ENCODE data around the gene DTNBP1. TPM values are rescaled to one million over a fixed set of nuclear protein-coding genes. Genes with fewer than 3 reads are reported as not detected.
"Not testable (repeated sequence)": the region's sequence is repeated elsewhere in the genome, so short reads cannot be mapped to it uniquely, and the experiment has no call there.

DTNBP1 gene
- total RNA-seq, 1 experiment from 2014 or later, result 10.3 TPM

DNA sequence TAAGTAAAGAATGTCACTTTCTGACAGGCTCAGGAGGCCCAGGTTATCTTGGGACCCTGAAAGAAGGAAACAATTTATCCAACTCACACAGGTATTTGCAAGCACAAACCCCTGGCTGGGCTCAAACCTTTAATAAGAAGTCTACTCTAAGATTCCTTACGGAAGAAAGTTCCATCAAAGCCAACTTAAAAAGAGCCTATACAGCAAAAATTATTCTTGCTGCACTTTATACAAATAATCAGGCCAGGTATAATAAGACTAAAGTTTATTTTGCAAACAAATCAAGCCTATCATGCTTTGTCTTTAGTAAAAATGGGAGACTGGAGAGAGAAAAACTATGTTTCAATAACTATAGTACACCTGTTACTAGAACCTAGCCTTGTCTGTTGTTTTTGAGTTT lies 102.1 kb downstream of the DTNBP1 start:
- Histone ChIP-seq H3K27me3 (no peaks in the 10 kb centered on the region), H3K4me3 (no peak overlapping the region), H3K36me3 (no peaks in the 10 kb centered on the region), H3K9me3 (no peaks in the 10 kb centered on the region)
- no peak for DNase-seq

DNA sequence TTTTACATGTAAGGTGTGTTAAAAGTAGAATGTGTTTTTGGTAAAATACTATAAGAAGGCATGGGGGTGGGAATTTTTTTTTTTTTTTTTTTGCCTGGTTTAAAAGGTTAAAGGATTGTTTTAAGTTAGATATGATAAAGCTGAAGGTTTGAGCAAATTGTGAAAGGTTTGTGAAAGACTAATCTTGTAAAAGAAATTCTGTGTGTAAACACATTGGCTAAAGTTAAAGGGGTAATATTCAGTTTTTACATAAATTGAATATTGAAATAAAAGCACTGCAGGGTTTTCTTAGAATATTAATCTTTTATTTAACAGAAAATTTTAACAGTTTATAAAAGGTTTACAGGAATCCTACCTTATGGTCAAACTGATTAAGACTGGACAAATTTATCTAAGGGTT lies 105.7 kb downstream of the DTNBP1 start:
- no peak for DNase-seq
- Histone ChIP-seq H3K4me3 (no peak overlapping the region), H3K27me3 (no peaks in the 10 kb centered on the region), H3K9me3 (no peaks in the 10 kb centered on the region), H3K36me3 (no peaks in the 10 kb centered on the region)

DNA sequence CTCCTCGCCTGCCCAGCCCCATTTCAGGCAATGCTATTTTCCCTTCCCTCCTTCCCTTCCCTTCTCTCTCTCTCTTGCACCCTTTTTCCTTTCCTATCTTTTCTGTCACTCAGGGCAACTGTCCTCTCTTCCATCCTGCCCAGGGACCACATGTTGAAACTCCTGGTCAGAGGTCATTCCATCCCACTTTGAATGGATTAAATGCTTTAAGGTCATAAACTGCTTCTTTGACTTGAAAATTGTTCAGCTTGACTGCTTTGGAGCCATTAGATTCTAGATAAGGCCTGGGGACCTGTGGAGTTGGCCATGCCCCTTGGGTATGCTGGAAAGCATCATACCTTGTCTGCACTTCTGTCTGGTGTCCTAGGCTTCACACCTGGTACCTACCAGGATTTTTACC lies 106.1 kb downstream of the DTNBP1 start:
- no peaks in the 10 kb centered on the region for H3K27me3 ChIP-seq
- H3K4me3 ChIP-seq, result no peak overlapping the region
- H3K36me3 ChIP-seq, result no peaks in the 10 kb centered on the region
- H3K9me3 ChIP-seq, result no peaks in the 10 kb centered on the region
- DNase-seq, result no peak

DNA sequence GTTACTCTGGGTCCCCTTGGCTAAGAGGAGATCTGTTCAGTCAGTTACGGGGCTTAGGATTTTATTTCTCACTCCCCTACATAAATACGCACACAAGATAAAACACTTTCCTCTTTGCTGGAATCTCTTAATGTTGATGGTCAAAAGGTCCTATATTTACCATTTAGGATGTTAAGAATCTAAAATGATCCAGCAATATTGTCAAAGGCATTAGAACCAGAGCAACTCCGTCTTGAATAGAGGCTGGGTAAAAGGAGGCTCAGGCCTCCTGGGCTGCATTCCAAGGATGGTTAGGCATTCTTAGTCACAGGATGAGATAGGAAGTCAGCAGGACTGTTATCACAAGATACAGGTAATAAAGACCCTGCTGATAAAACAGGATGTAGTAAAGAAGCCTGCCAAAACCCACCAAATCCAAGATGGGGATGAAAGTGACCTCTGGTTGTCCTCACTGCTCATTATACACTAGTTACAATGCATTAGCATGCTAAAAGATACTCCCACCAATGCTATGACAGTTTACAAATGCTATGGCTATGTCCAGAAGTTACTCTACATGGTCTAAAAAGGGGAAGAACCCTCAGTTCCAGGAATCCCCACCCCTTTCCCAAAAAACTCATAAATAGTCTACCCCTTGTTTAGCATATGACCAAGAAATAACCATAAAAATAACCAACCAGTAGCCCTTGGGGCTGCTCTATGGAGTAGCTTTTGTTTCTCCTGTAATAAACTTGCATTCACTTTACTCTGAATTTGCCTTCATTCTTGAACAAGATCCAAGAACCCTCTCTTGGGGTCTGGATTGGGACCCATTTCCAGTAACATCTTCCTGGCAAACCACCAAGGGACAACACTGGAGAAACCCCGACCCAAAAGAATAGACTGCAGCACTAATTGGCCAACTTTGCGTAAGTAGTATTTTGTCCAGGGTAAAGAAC lies 107.5 kb downstream of the DTNBP1 start:
- H3K4me3 ChIP-seq, result no peak overlapping the region
- no peaks in the 10 kb centered on the region for H3K36me3 ChIP-seq
- no peaks in the 10 kb centered on the region for H3K9me3 ChIP-seq
- DNase-seq, result no peak
- no peaks in the 10 kb centered on the region for H3K27me3 ChIP-seq

DNA sequence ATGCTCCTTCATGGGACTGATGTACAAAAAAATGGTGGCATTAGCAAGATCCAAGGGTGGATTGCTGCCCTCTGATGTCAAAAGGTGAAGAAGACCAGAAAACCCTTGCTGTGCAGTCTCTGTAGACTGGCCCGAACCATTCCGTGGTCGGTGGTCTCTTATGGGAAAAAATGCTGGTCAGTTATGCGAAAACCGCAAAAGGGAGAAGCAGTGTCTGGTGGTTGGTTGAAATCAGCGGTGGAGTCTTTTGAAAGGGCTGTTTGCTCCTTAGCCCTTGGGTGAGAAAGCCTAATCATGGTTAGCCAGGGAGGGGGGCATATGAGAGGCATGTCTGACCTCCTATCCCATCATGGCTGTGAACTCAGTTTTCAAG lies 108.1 kb downstream of the DTNBP1 start:
- H3K27me3 ChIP-seq, result no peaks in the 10 kb centered on the region
- H3K36me3 ChIP-seq, result no peaks in the 10 kb centered on the region
- no peak for DNase-seq
- no peak overlapping the region for H3K4me3 ChIP-seq
- H3K9me3 ChIP-seq, result no peaks in the 10 kb centered on the region

DNA sequence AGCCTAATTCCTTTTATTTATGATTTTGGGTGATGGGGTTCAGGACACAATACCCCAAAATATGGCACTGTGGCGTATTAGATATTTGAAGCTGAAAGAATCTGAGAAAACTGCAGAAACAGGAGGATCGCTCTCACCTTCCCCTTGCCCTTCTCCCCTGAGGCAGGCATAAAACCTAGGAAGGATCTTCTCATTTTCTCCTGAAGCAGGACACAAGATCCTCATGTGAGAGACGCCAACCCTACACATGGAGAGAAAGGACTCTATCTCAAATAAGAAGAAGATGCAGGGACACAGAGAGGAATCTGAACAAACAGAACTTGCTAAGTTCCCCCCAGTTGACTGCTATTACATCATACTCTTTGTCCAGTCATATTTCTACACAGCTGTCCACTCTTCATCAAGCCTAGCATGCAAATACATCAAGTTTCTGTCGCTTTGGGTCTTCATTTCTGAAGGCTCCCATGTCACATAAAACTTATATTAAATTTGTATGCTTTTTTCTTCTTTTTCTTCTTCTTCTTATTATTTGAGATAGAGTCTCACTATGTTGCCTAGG lies 109.0 kb downstream of the DTNBP1 start:
- no peak overlapping the region for H3K4me3 ChIP-seq
- H3K9me3 ChIP-seq, result no peaks in the 10 kb centered on the region
- no peak for DNase-seq
- H3K27me3 ChIP-seq, result no peaks in the 10 kb centered on the region
- no peaks in the 10 kb centered on the region for H3K36me3 ChIP-seq

DNA sequence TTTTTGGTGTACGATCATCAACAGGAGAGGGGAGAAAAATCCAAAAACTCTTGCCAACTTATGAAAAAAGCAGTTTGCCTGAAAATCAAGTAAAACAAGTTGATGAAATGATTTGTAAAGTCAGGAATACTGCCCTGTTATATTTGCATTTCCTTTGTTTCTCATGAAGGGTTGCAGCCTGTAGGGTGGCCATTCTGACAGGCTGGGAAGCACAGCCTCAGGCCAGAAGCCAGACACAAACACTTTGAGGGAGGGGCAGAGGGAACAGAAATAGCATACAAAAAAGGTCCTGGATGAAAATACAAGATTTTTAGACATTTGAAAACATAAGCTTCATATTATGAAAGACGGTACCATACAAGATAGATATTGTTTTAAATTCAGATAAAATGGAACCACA lies 109.8 kb downstream of the DTNBP1 start:
- no peak for DNase-seq
- H3K4me3 ChIP-seq, result no peak overlapping the region
- no peaks in the 10 kb centered on the region for H3K36me3 ChIP-seq
- H3K27me3 ChIP-seq, result no peaks in the 10 kb centered on the region
- H3K9me3 ChIP-seq, result no peaks in the 10 kb centered on the region

DNA sequence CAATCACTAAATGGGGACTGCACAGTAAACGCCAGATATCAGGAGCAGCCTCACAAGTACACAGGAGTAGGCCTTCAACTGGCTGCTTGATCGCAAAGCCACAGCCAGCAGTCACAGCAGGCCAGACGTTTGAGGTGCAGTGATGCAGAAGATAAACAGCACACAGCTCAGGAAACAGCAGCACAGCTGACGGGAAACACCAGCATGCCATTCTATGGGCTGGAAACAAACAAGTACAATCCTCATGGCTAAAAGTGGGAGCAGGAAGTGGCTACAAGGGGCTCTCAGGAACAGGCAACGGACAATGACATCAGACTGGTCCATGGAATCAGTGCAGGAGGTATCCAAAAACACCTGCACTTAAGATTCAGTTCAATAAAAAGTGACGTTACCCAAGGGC lies 111.0 kb downstream of the DTNBP1 start:
- no peak for DNase-seq
- Histone ChIP-seq H3K4me3 (no peak overlapping the region), H3K27me3 (no peaks in the 10 kb centered on the region), H3K36me3 (no peaks in the 10 kb centered on the region), H3K9me3 (no peaks in the 10 kb centered on the region)

DNA sequence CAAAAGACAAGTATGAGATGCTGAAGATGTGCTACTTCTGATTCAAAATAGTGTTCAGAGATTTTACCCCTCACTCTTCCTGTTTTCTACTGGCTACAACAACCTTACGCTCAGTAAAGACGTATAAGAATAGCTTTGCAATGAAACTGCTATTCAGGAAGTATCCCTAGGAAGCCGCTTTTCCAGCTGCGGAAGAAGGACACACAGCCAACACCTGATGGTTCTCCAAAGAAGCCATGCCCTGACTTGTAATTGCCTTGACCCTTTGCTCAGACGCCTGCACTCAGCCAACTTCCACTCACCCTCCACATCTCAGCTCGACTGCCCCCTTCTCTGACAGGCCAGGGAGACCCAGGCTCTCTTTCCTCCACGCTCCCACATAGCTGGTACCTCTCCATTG lies 111.6 kb downstream of the DTNBP1 start:
- H3K36me3 ChIP-seq, result no peaks in the 10 kb centered on the region
- no peak overlapping the region for H3K4me3 ChIP-seq
- no peak for DNase-seq
- H3K9me3 ChIP-seq, result no peaks in the 10 kb centered on the region
- no peaks in the 10 kb centered on the region for H3K27me3 ChIP-seq

DNA sequence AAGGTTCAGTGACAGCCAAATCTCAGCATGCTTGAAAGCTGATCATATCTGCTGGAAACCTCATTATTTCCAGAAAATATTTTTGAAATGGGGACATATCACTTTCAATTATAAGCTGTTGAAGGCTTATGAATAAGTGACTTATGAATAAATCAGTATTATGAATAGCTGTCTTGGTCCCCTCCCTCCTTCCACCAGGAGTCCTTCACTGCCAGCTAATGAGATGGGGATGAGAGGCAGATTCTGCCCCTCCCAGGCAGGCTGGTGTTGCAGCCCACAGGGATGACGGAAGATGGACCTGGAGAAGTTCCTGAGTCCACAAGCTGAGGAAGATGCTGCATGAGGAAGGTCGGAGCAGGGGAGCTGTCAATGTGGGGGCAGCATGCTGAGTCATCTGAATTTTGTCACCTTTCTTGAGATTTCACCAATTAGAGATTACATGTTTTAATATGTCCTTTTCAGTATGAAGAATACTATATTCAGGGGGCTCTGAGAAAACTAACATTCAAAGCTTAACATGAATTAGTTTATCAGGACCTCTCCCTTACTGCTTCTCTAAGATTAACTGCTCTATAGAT lies 112.2 kb downstream of the DTNBP1 start:
- no peaks in the 10 kb centered on the region for H3K36me3 ChIP-seq
- H3K4me3 ChIP-seq, result no peak overlapping the region
- no peak for DNase-seq
- H3K9me3 ChIP-seq, result no peaks in the 10 kb centered on the region
- no peaks in the 10 kb centered on the region for H3K27me3 ChIP-seq

DNA sequence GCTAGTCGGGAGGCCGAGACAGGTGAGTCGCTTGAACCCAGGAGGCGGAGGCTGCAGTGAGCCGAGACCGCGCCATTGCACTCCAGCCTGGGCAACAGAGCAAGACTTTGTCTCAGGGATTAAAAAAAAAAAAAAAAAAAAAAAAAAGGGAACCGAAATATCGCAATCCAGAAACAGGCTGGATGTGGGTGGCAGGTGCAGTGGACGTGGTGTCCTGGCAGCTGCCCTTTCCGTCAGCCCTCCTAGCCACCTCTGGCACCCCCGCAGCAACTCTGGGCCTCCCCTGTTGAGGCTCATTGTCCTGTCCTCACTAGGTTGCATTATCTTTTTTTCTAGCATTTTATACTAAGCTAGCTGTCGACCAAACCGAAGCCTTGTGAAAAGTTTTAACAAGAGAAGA lies 113.5 kb downstream of the DTNBP1 start:
- H3K36me3 ChIP-seq, result no peaks in the 10 kb centered on the region
- H3K9me3 ChIP-seq, result no peaks in the 10 kb centered on the region
- H3K4me3 ChIP-seq, result no peak overlapping the region
- H3K27me3 ChIP-seq, result no peaks in the 10 kb centered on the region
- DNase-seq, result no peak

DNA sequence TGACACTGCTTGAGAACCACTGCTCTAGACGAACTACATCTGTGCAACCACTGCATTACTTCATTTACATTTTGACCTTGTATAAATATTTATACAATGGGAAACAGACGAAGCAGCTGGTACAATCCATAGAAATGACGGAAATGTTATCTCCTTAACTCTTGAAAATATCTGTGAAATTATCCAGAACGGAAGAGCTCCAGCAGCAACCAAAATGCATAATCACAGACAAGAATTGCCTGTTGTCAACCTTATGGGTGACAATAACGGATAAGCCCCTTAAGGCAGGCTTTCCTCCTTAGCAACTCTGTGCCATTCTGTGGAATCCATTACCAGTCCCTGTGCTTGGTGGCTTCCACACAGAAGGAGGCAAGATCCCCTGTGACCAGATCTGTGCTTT lies 115.4 kb downstream of the DTNBP1 start:
- Histone ChIP-seq H3K4me3 (no peak overlapping the region), H3K36me3 (no peaks in the 10 kb centered on the region), H3K27me3 (no peaks in the 10 kb centered on the region), H3K9me3 (no peaks in the 10 kb centered on the region)
- no peak for DNase-seq

DNA sequence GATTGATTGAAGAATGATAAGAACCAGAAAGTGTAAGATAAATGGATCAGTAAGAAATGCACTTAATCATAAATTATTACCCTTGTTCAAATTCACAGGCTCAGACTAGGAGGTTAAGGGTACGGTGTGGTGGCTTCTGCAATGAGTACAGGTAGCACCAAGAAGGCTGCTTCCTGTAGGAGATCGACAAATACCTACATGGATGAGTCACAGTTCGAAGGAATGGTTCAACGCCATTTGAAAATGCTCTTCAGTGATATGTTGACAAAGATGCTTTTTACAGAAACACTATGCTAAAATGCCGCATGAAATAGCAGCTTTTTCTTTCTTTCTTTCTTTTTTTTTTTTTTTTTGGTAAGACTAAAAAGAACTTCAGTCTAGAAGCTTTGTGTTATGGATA lies 116.2 kb downstream of the DTNBP1 start:
- Histone ChIP-seq H3K27me3 (no peaks in the 10 kb centered on the region), H3K36me3 (no peaks in the 10 kb centered on the region), H3K4me3 (no peak overlapping the region), H3K9me3 (no peaks in the 10 kb centered on the region)
- no peak for DNase-seq

DNA sequence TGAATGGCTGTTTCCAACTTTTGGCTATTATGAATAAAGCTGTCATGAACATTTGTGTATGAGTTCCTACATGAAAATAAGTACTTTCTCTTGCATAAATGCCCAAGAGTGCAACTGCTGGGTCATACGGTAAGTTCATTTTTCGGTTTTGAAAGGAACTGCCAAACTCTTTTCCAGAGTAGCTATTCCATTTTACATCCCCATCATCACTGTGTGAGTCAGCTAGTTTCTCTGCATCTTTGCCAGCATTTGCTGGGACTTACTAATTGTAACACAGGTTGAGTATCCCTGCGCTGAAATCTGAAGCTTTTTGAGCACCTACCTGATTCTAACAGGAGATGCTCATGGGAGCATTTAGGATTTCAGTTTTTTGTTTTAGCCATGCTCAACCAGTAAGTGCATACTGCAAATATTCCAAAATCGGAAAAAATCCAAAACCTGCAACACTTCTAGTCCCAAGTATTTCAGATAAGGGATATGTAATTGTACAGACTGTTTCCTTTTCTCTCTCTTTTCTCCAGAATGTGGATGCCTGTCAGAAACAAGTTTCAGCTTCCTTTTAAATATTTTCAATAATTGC lies 118.4 kb downstream of the DTNBP1 start:
- Histone ChIP-seq H3K36me3 (no peaks in the 10 kb centered on the region), H3K27me3 (no peaks in the 10 kb centered on the region), H3K9me3 (no peaks in the 10 kb centered on the region), H3K4me3 (no peak overlapping the region)
- peak; percentile 17 for DNase-seq

DNA sequence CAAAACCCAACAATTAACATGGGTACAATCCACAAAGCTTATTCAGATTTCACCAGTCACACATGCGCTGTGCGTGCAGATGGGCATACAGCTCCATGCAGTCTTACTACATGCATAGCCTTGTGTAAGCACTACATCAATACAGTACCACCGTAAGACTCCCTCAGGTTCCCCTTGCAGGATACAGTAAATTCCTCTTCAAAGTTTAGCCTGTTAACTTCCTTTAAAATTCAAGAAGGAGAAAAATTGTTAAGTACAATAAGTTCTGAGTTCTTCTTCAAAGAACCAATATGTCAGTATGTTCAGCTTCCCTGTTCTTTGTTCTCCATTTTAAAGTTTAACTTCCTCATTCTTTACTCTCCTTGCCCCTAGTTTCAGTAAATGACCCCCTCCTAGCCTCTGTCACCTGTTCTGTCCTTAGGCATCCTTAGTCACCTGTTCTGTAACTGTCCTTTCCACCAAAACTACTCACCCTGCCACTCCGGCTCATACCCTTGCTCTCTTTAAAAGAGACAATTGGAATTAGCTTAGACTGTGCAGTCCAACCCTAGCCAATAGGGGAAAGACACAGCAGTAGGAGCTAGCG lies 119.4 kb downstream of the DTNBP1 start:
- not testable (repeated sequence) for H3K36me3 ChIP-seq, H3K27me3 ChIP-seq, H3K9me3 ChIP-seq, H3K4me3 ChIP-seq, DNase-seq

DNA sequence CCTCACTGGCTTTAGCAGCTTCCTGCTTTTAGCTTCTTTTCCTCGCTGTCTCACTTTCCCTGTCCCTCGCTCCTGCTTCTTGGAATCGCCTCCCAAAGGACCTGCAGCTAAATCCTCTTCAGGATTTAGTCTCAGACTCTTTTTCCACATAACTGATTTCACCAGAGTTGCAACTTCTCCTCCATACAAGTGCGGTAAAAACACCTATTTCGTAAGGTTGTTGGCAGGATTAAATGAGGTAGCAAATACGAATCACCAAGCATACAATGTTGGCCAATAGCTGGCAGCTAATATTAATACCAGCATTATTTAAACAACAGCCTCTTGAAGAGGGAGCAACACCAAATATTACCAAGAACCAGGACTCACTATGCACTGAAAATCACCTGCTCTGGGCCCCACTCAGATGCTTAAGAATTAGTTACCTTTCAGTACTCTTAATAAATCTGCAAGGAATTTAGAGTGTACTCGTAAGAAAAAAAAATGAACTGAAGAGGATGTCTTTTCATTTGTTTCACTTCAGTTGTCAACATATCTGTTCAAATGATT lies 123.0 kb downstream of the DTNBP1 start:
- DNase-seq, result no peak

More for the DNA sequence above, 123.0 kb downstream of the DTNBP1 start:
- Histone ChIP-seq H3K36me3 (no peaks in the 10 kb centered on the region), H3K27me3 (no peaks in the 10 kb centered on the region), H3K9me3 (no peaks in the 10 kb centered on the region), H3K4me3 (no peak overlapping the region)
